Measurements from ENCODE around the gene PTH1R. TPM values are rescaled to one million over a fixed set of nuclear protein-coding genes. Genes with fewer than 3 reads are reported as not detected.
A peak's percentile ranks its signal among the peaks of the same experiment; 100 is the strongest.

The PTH1R gene
- total RNA-seq, 4 donors from 2014 or later = 1.1 to 4.2 (median 3.0) TPM

DNA sequence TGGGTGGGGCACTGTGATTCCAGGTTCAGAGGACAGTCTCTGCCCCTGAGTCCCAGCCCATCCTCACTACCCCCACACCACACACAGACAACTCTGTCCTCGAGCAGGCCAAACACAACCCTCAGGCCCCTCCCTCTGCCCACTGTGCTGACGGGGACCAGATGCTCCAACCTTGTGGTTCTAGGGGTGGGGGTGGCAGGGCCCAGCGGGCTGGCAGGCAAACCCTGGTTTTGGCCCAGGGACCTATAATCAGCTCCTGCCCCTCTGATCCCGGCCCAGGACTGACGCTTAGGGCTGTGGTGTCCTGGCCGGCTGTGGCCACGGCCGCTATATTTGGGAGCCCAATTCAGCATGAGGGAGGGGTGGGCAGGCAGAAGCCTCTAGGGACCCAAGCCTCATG is 9.2 kb upstream of the PTH1R start:
- no peak for DNase-seq (ENCODE audit: low spot score in 2 of 2)
- WGBS = 80% methylated on average over 1 of the region's 8 CpGs
- no peaks in the 10 kb centered on the region for H3K27me3 ChIP-seq
- peak overlapping the region; percentile 53 for H3K27ac ChIP-seq
- H3K36me3 ChIP-seq = no peaks in the 10 kb centered on the region
- peaks cover 55% of the 10 kb centered on the region for H3K4me1 ChIP-seq
- TF ChIP-seq, protein P1, sequence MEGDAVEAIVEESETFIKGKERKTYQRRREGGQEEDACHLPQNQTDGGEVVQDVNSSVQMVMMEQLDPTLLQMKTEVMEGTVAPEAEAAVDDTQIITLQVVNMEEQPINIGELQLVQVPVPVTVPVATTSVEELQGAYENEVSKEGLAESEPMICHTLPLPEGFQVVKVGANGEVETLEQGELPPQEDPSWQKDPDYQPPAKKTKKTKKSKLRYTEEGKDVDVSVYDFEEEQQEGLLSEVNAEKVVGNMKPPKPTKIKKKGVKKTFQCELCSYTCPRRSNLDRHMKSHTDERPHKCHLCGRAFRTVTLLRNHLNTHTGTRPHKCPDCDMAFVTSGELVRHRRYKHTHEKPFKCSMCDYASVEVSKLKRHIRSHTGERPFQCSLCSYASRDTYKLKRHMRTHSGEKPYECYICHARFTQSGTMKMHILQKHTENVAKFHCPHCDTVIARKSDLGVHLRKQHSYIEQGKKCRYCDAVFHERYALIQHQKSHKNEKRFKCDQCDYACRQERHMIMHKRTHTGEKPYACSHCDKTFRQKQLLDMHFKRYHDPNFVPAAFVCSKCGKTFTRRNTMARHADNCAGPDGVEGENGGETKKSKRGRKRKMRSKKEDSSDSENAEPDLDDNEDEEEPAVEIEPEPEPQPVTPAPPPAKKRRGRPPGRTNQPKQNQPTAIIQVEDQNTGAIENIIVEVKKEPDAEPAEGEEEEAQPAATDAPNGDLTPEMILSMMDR (IDR thresholded peaks at IDR 0.05) = no peak
- TF ChIP-seq POLR2A (IDR thresholded peaks at IDR 0.05) (no peak), EP300 (IDR thresholded peaks at IDR 0.05) (no peak), POLR2AphosphoS5 (IDR thresholded peaks at IDR 0.05) (no peak)
- H3K9me3 ChIP-seq = no peaks in the 10 kb centered on the region
- no peak overlapping the region for H3K4me3 ChIP-seq

DNA sequence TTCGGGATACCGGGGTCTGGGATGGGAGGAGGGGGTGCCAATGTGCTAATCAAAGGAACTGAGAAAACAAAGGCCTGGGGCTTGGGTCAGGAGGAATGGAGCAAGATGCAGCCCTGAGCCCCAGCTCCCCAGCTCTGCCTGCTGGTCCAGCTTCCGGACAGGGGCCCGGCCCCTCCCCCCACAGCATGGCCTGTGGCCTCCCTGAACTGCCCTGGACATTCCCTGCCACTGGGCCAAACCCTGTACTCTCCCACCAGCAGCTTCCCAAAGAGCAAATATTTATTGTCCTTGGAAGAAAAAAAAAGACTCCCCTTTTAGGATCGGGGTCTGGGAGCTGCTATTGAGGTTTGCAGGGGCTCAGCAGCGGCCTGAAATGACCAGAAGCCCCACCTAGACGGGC is 8.6 kb upstream of the PTH1R start:
- Histone ChIP-seq H3K36me3 (no peaks in the 10 kb centered on the region), H3K4me3 (no peak overlapping the region), H3K27ac (peak overlapping the region; percentile 53), H3K9me3 (no peaks in the 10 kb centered on the region), H3K27me3 (no peaks in the 10 kb centered on the region), H3K4me1 (peaks cover 62% of the 10 kb centered on the region)
- no peak for DNase-seq (ENCODE audit: low spot score in 2 of 2)
- TF ChIP-seq, protein P1 (IDR thresholded peaks at IDR 0.05) = no peak
- TF ChIP-seq POLR2A (IDR thresholded peaks at IDR 0.05) (no peak), POLR2AphosphoS5 (IDR thresholded peaks at IDR 0.05) (no peak), EP300 (IDR thresholded peaks at IDR 0.05) (no peak)
- WGBS = 63% methylated on average over 6 of the region's 7 CpGs

DNA sequence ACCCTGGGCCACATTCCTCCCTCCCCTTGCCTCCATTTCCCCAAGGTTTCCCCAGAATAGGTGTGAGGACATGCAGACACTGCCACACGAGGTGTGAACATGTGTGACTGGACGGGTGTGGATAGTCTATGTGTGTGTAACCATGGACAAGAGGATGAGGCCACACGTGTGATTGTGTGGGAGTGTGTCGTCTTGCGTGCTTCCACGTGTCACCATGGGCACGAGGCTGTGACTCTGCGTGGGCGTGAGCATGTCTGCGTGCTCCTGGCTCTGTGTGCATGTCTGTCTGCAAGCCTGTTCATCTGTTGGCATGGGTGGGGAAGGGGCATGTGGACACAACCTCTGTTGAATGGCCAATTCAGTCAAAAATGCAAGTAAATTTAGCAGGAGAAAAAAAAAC is 8.1 kb upstream of the PTH1R start:
- no peak overlapping the region for H3K4me3 ChIP-seq
- no peaks in the 10 kb centered on the region for H3K9me3 ChIP-seq
- peak overlapping the region; percentile 53 for H3K27ac ChIP-seq
- no peaks in the 10 kb centered on the region for H3K27me3 ChIP-seq
- WGBS = 70% methylated on average over 10 of the region's 10 CpGs
- peaks cover 63% of the 10 kb centered on the region for H3K4me1 ChIP-seq
- TF ChIP-seq POLR2A (IDR thresholded peaks at IDR 0.05) (no peak), EP300 (IDR thresholded peaks at IDR 0.05) (no peak), POLR2AphosphoS5 (IDR thresholded peaks at IDR 0.05) (no peak)
- TF ChIP-seq, protein P1 (IDR thresholded peaks at IDR 0.05) = no peak
- DNase-seq (ENCODE audit: low spot score in 2 of 2) = no peak
- H3K36me3 ChIP-seq = no peaks in the 10 kb centered on the region

DNA sequence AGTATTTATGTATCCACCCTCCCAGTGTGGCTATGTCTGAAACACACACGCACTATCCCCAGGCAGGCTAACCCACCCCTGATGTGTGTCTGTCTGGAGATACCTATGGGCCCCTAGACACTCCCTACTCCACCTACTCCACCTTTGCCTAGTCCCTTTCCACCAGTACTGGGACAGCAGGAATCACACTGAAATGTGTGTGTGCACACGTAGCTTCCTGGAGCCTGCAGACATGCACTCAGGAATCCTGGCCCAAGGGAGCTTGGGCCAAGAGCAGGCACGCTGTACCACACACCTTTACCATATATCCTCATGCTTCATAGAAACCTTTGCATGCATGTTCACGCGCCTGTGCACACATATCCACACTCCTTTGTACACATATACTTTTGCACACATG is 6.9 kb upstream of the PTH1R start:
- Histone ChIP-seq H3K4me3 (no peak overlapping the region), H3K27me3 (no peaks in the 10 kb centered on the region), H3K4me1 (peaks cover 52% of the 10 kb centered on the region), H3K36me3 (no peaks in the 10 kb centered on the region), H3K9me3 (no peaks in the 10 kb centered on the region), H3K27ac (no peak overlapping the region)
- WGBS = 97% methylated on average over 5 of the region's 5 CpGs
- TF ChIP-seq POLR2AphosphoS5 (IDR thresholded peaks at IDR 0.05) (no peak), POLR2A (IDR thresholded peaks at IDR 0.05) (no peak), EP300 (IDR thresholded peaks at IDR 0.05) (no peak)
- TF ChIP-seq, protein P1 (IDR thresholded peaks at IDR 0.05) = no peak
- no peak for DNase-seq (ENCODE audit: low spot score in 2 of 2)

DNA sequence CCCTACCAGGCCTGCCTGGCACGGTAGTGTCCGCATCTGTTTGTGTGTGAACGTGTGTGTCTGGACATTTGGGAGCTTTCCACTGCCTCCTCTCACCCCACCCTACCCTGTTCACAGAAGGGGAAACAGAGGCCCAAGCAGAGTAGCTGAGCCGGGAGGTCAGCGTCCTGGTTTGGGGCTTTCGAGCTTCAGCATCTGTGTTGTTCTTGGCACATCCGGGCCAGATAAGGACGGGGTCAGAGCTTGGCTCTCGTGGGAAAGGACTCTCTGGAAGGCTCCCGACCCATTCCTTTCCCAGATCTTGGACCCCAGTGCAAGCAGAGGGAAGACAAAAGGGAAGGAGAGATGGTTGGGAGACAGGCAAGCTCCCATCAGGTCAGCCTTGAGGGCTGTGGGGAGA is 6.3 kb upstream of the PTH1R start:
- Histone ChIP-seq H3K36me3 (no peaks in the 10 kb centered on the region), H3K27ac (no peak overlapping the region), H3K9me3 (no peaks in the 10 kb centered on the region), H3K4me1 (peaks cover 50% of the 10 kb centered on the region), H3K4me3 (no peak overlapping the region), H3K27me3 (no peaks in the 10 kb centered on the region)
- WGBS = 71% methylated on average over 10 of the region's 10 CpGs
- TF ChIP-seq POLR2A (IDR thresholded peaks at IDR 0.05) (no peak), POLR2AphosphoS5 (IDR thresholded peaks at IDR 0.05) (no peak), EP300 (IDR thresholded peaks at IDR 0.05) (no peak)
- TF ChIP-seq, protein P1 (IDR thresholded peaks at IDR 0.05) = no peak
- no peak for DNase-seq (ENCODE audit: low spot score in 2 of 2)

Measured in suprapubic skin (tissue), 4 donors.